SU-DHL-6 (cell line): ENCODE measurements around the gene TMEM250.

Experiments used
- H2AFZ ChIP-seq: fragments of 200-600 bp; sonication (generic); 2 replicates; pipeline ENCODE4 v1.6.1; 2014; ENCODE audit warnings: low read depth, mild to moderate bottlenecking, moderate library complexity, mixed read lengths, antibody characterized with exemption, low read length; ENCODE audit not compliant: severe bottlenecking
- H3F3A ChIP-seq: fragments of 200-600 bp; shearing (Covaris generic); 2 replicates; pipeline ENCODE4 v1.6.0; 2016; ENCODE audit warnings: antibody characterized with exemption, mild to moderate bottlenecking; ENCODE audit not compliant: insufficient read depth
- H3K27ac ChIP-seq: fragments of 200-600 bp; sonication (generic); 2 replicates; pipeline ENCODE4 v1.5.1; 2016; ENCODE audit warnings: low read depth, mild to moderate bottlenecking, low read length, moderate library complexity, mixed read lengths
- H3K27me3 ChIP-seq: fragments of 200-600 bp; sonication (generic), shearing (Covaris generic); 2 replicates; pipeline ENCODE4 v1.6.0; 2014; ENCODE audit warnings: mild to moderate bottlenecking, low read length
- H3K36me3 ChIP-seq: fragments of 200-600 bp; sonication (generic); 2 replicates; pipeline ENCODE4 v1.6.1; 2014; ENCODE audit warnings: mild to moderate bottlenecking, low read length, mixed read lengths
- H3K4me2 ChIP-seq: fragments of 300-600, 200-600 bp; shearing (Covaris generic), sonication (generic); 2 replicates; pipeline ENCODE4 v1.6.0; 2014; ENCODE audit warnings: low read length, low read depth, mild to moderate bottlenecking; ENCODE audit not compliant: poor library complexity, severe bottlenecking
- H3K4me3 ChIP-seq: fragments of 200-600 bp; sonication (generic); 2 replicates; pipeline ENCODE4 v1.5.1; 2014; ENCODE audit warnings: antibody characterized with exemption, low read length, mild to moderate bottlenecking, mixed read lengths; ENCODE audit not compliant: insufficient read depth, poor library complexity, severe bottlenecking
- H3K79me2 ChIP-seq: fragments of 200-600 bp; sonication (generic); 2 replicates; pipeline ENCODE4 v1.6.1; 2014; ENCODE audit warnings: mild to moderate bottlenecking, low read length, moderate library complexity; ENCODE audit not compliant: insufficient read depth
- H3K9ac ChIP-seq: fragments of 200-600 bp; sonication (generic); 2 replicates; pipeline ENCODE4 v1.7.0; 2014; ENCODE audit warnings: mild to moderate bottlenecking, low read length
- H3K9me2 ChIP-seq: fragments of 200-600 bp; sonication (generic); replicated peaks from 2 replicates; pipeline ENCODE4 v1.6.1; 2014; ENCODE audit warnings: low read length; ENCODE audit not compliant: insufficient read depth
- H3K9me3 ChIP-seq: fragments of 200-600 bp; sonication (generic); 2 replicates; pipeline ENCODE4 v1.6.1; 2014; ENCODE audit warnings: low read length, mixed read lengths; ENCODE audit not compliant: insufficient read depth
- H4K20me1 ChIP-seq: fragments of 200-600 bp; sonication (generic); 2 replicates; pipeline ENCODE4 v1.6.1; 2014; ENCODE audit warnings: low read depth, mild to moderate bottlenecking, antibody characterized with exemption, low read length, moderate library complexity, mixed read lengths
- EZH2phosphoT487 ChIP-seq: fragments of 200-600 bp; sonication (generic), shearing (Covaris generic); conservative IDR thresholded peaks from 2 replicates; pipeline ENCODE4 v1.6.1; 2018; ENCODE audit warnings: mild to moderate bottlenecking, antibody characterized with exemption, low read length, moderate library complexity, mixed read lengths
- TF ChIP-seq, protein P1 (sequence below): fragments of 200-600 bp; sonication (generic); IDR thresholded peaks from one replicate; pipeline ENCODE4 v1.5.1; 2017; ENCODE audit warnings: antibody characterized with exemption, mild to moderate bottlenecking, low read length, moderate library complexity; ENCODE audit not compliant: insufficient read depth, poor library complexity, severe bottlenecking

Gene TMEM250

DNA sequence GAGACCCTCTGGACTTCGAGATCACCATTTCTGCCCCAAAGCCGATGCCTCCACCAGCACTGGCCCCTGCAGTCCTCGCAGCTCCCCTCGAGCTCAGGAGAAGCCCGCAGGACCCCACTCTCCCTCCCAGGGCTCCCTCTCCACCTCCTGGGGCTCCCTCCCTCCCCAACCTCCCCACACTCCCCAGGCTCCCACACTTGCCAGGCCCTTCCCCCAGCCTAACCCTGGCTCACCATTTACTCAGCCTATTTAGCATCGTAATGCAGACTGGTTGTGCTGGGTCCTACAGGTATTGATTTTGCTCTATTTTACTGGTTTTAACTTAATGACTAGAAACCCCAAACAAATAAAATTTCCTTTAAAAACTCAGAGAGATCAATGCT is 23.7 kb upstream of the TMEM250 start:
- Histone ChIP-seq H3K4me2 (no peak overlapping the region), H3K9ac (no peak overlapping the region)

GRCh38 chr9:136141682-136142413 is 23.2 kb upstream of the TMEM250 start:
- H3F3A ChIP-seq = no peaks in the 10 kb centered on the region
- H3K79me2 ChIP-seq = no peaks in the 10 kb centered on the region
- no peak overlapping the region for H3K27ac ChIP-seq
- no peak overlapping the region for H2AFZ ChIP-seq
- no peaks in the 10 kb centered on the region for H3K9me2 ChIP-seq
- H3K36me3 ChIP-seq = no peaks in the 10 kb centered on the region
- H3K9me3 ChIP-seq = no peaks in the 10 kb centered on the region
- no peaks in the 10 kb centered on the region for H3K27me3 ChIP-seq
- H3K9ac ChIP-seq = no peak overlapping the region
- no peak overlapping the region for H3K4me3 ChIP-seq
- TF ChIP-seq EZH2phosphoT487 = no peak
- TF ChIP-seq, protein P1, sequence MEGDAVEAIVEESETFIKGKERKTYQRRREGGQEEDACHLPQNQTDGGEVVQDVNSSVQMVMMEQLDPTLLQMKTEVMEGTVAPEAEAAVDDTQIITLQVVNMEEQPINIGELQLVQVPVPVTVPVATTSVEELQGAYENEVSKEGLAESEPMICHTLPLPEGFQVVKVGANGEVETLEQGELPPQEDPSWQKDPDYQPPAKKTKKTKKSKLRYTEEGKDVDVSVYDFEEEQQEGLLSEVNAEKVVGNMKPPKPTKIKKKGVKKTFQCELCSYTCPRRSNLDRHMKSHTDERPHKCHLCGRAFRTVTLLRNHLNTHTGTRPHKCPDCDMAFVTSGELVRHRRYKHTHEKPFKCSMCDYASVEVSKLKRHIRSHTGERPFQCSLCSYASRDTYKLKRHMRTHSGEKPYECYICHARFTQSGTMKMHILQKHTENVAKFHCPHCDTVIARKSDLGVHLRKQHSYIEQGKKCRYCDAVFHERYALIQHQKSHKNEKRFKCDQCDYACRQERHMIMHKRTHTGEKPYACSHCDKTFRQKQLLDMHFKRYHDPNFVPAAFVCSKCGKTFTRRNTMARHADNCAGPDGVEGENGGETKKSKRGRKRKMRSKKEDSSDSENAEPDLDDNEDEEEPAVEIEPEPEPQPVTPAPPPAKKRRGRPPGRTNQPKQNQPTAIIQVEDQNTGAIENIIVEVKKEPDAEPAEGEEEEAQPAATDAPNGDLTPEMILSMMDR = no peak
- no peak overlapping the region for H3K4me2 ChIP-seq
- H4K20me1 ChIP-seq = no peaks in the 10 kb centered on the region

More for the DNA sequence above, 23.7 kb upstream of the TMEM250 start:
- H2AFZ ChIP-seq = no peak overlapping the region
- no peak for TF ChIP-seq EZH2phosphoT487
- TF ChIP-seq, protein P1 = no peak
- no peaks in the 10 kb centered on the region for H3K36me3 ChIP-seq
- H3K79me2 ChIP-seq = no peaks in the 10 kb centered on the region
- no peaks in the 10 kb centered on the region for H3K27me3 ChIP-seq
- no peaks in the 10 kb centered on the region for H3K9me2 ChIP-seq
- H4K20me1 ChIP-seq = no peaks in the 10 kb centered on the region
- no peaks in the 10 kb centered on the region for H3K9me3 ChIP-seq
- no peak overlapping the region for H3K4me3 ChIP-seq
- no peaks in the 10 kb centered on the region for H3F3A ChIP-seq
- H3K27ac ChIP-seq = no peak overlapping the region

GRCh38 chr9:136140966-136141365 is 22.3 kb upstream of the TMEM250 start:
- Histone ChIP-seq H4K20me1 (no peaks in the 10 kb centered on the region), H3K27me3 (no peaks in the 10 kb centered on the region), H3K4me3 (no peak overlapping the region), H3K4me2 (no peak overlapping the region), H3K9me3 (no peaks in the 10 kb centered on the region), H3F3A (no peaks in the 10 kb centered on the region), H3K79me2 (no peaks in the 10 kb centered on the region), H2AFZ (no peak overlapping the region), H3K36me3 (no peaks in the 10 kb centered on the region), H3K9me2 (no peaks in the 10 kb centered on the region), H3K9ac (no peak overlapping the region), H3K27ac (no peak overlapping the region)
- TF ChIP-seq, protein P1 = no peak
- TF ChIP-seq EZH2phosphoT487 = no peak
